PC-9 (cell line): Measurements from ENCODE around the gene RECQL5.
"Not testable (repeated sequence)": the region's sequence is repeated elsewhere in the genome, so short reads cannot be mapped to it uniquely, and the experiment has no call there.

Experiments used
- CTCF ChIP-seq: fragments of 200-600 bp; sonication (generic); conservative IDR thresholded peaks from 2 replicates; pipeline ENCODE4 v1.6.1; 2017; ENCODE audit warnings: mixed run types, antibody characterized with exemption, mild to moderate bottlenecking, moderate library complexity
- EZH2 ChIP-seq: fragments of 200-600 bp; sonication (generic); IDR thresholded peaks from 2 replicates; pipeline ENCODE4 v1.8.0; 2017; ENCODE audit warnings: antibody characterized with exemption, low read depth

GRCh38 chr17:75581121-75581725 is 85.7 kb downstream of the RECQL5 start:
- not testable (repeated sequence) for TF ChIP-seq EZH2, CTCF
